Sigmoid colon (tissue), 4 donors: ENCODE data around the gene BNIP3.

Experiments used
- CTCF ChIP-seq, 4 experiments: fragments of 450-650 bp in 3 of 4; fragments of 200-600 bp in 1 of 4; IDR thresholded peaks; one replicate each; pipeline ENCODE4 v1.5.1; 2016 to 2019; ENCODE audit warnings: antibody characterized with exemption in 4 of 4, mild to moderate bottlenecking in 3 of 4, moderate library complexity in 2 of 4
- POLR2AphosphoS5 ChIP-seq, 4 donors: sonication (generic); formaldehyde crosslinking; IDR thresholded peaks; one replicate each; pipeline ENCODE4 v1.6.1; 2017; ENCODE audit warnings: antibody characterized with exemption in 4 of 4

- no peak for TF ChIP-seq POLR2AphosphoS5 (IDR thresholded peaks at IDR 0.05)
- TF ChIP-seq CTCF (IDR thresholded peaks at IDR 0.05) = no peak
These were observed 36.7 kb upstream of the BNIP3 start for GRCh38 chr10:132018446-132018845.
